ENCODE measurements around the gene SEPTIN1. TPM values are rescaled to one million over a fixed set of nuclear protein-coding genes. Genes with fewer than 3 reads are reported as not detected.

Gene SEPTIN1
- total RNA-seq, 2 experiments from 2014 or later: 133 to 181 TPM

DNA sequence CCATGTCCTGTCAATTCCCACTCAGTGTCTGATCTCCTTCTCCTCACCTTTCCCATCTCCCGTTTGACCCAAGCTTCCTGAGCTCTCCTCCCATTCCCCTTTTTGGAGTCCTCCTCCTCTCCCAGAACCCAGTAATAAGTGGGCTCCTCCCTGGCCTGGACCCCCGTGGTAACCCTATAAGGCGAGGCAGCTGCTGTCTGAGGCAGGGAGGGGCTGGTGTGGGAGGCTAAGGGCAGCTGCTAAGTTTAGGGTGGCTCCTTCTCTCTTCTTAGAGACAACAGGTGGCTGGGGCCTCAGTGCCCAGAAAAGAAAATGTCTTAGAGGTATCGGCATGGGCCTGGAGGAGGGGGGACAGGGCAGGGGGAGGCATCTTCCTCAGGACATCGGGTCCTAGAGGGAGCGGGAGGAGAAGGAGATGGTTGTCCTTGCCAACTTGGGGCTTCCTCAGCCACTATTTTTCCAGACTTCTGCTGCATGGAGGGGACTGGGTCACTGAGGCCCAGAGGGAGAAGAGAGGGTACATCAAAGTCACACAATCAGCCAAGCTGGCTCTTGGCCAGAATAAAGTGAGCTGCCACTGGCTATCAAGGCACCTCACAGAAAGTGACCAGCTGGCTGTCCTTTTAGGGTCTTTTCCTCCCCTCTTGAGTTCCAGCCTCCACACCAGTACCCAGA, 10.2 kb downstream of the SEPTIN1 start:
- peak; percentile 77 for DNase-seq (ENCODE audit: low spot score)
- Histone ChIP-seq H3K9me2 (ENCODE audit: insufficient read depth, low read length) (no peaks in the 10 kb centered on the region), H3K4me1 (ENCODE audit: insufficient read depth, low read length, poor library complexity, severe bottlenecking) (peaks cover 37% of the 10 kb centered on the region), H3K4me2 (ENCODE audit: low read length) (peak overlapping the region; percentile 86), H3K27ac (ENCODE audit: low read depth, low read length, poor library complexity, severe bottlenecking) (peak overlapping the region; percentile 77), H3K36me3 (ENCODE audit: insufficient read depth, low read length) (peaks cover 23% of the 10 kb centered on the region), H2AFZ (ENCODE audit: low read length) (peak overlapping the region; percentile 4; the same call in 1 of the 2 replicates), H4K20me1 (ENCODE audit: insufficient read depth, low read length) (peaks cover 20% of the 10 kb centered on the region), H3K4me3 (ENCODE audit: low read depth, low read length, poor library complexity, severe bottlenecking) (peak overlapping the region; percentile 63), H3K79me2 (ENCODE audit: insufficient read depth, low read depth, low read length) (peaks cover 27% of the 10 kb centered on the region), H3K9me3 (ENCODE audit: low read length) (no peaks in the 10 kb centered on the region)
- no TSS peak for BruUV-seq (replicated peaks)
- no peak for TF ChIP-seq CTCF (conservative IDR thresholded peaks at IDR 0.05; ENCODE audit: low read length)
- no peak for TF ChIP-seq EZH2phosphoT487 (IDR thresholded peaks at IDR 0.05; ENCODE audit: borderline replicate concordance, low read depth, low read length)
- ChIA-PET POLR2A (interaction anchor here (0.7 to 2.6 kb wide), 9 partner anchors 8 to 37 kb away, joined by 3 to 26 read pairs (median 10); partner anchors contain the start of genes SEPTIN1 and ZNF771), CTCF (ENCODE audit: unreplicated experiment) (interaction anchor here (0.5 to 0.6 kb wide), 2 partner anchors 23 to 625 kb away, joined by 3 to 5 read pairs; partner anchors contain the start of gene ZNF48)
- intact Hi-C loops (cut with micrococcal nuclease; ENCODE audit: unreplicated experiment): loop anchor here (10.0 kb wide), 1 partner anchor 377 kb away; the partner anchor contains the start of genes HIRIP3 and INO80E

GRCh38 chr16:30371248-30371816, 11.0 kb downstream of the SEPTIN1 start:
- intact Hi-C loops (cut with micrococcal nuclease; ENCODE audit: unreplicated experiment): loop anchor here (2.0 to 10.0 kb wide), 3 partner anchors 29 to 377 kb away; partner anchors contain the start of genes HIRIP3 and INO80E
- peak overlapping the region; percentile 77 for H3K27ac ChIP-seq (ENCODE audit: low read depth, low read length, poor library complexity, severe bottlenecking)
- H3K4me3 ChIP-seq (ENCODE audit: low read depth, low read length, poor library complexity, severe bottlenecking): peak overlapping the region; percentile 63
- TF ChIP-seq CTCF (conservative IDR thresholded peaks at IDR 0.05; ENCODE audit: low read length): peak; percentile 18; the same call in 1 of the 2 replicates
- no peak for TF ChIP-seq EZH2phosphoT487 (IDR thresholded peaks at IDR 0.05; ENCODE audit: borderline replicate concordance, low read depth, low read length)
- H3K9me2 ChIP-seq (ENCODE audit: insufficient read depth, low read length): no peaks in the 10 kb centered on the region
- CTCF ChIA-PET (ENCODE audit: unreplicated experiment): interaction anchor here (0.6 to 1.3 kb wide), 8 partner anchors 11 to 46 kb away, joined by 3 to 8 read pairs (median 3); partner anchors contain the start of genes SEPTIN1 and ZNF48
- no peak for DNase-seq (ENCODE audit: low spot score)
- H2AFZ ChIP-seq (ENCODE audit: low read length): no peak overlapping the region
- peaks cover 20% of the 10 kb centered on the region for H4K20me1 ChIP-seq (ENCODE audit: insufficient read depth, low read length)
- TSS peak; percentile 83 for BruUV-seq (replicated peaks)
- POLR2A ChIA-PET: interaction anchor here (0.5 to 2.6 kb wide), 17 partner anchors 9 to 261 kb away, joined by 3 to 26 read pairs (median 7); partner anchors contain the start of genes SEPTIN1, ZNF48 and ZNF771
- no peaks in the 10 kb centered on the region for H3K9me3 ChIP-seq (ENCODE audit: low read length)
- peak overlapping the region; percentile 86 for H3K4me2 ChIP-seq (ENCODE audit: low read length)
- H3K79me2 ChIP-seq (ENCODE audit: insufficient read depth, low read depth, low read length): peaks cover 36% of the 10 kb centered on the region
- peaks cover 42% of the 10 kb centered on the region for H3K4me1 ChIP-seq (ENCODE audit: insufficient read depth, low read length, poor library complexity, severe bottlenecking)
- peaks cover 31% of the 10 kb centered on the region for H3K36me3 ChIP-seq (ENCODE audit: insufficient read depth, low read length)

All from OCI-LY7 (cell line).